HG02852 (cell line): ENCODE data around the gene IL21R.
"Not testable (repeated sequence)": the region's sequence is repeated elsewhere in the genome, so short reads cannot be mapped to it uniquely, and the experiment has no call there.

ENCODE experiments used
- ATAC-seq: cut with Tn5 transposase; IDR thresholded peaks from one replicate; pipeline ENCODE4 v1.9.1; 2021; ENCODE audit warnings: mild to moderate bottlenecking, moderate library complexity; ENCODE audit not compliant: unreplicated experiment

IL21R gene

DNA sequence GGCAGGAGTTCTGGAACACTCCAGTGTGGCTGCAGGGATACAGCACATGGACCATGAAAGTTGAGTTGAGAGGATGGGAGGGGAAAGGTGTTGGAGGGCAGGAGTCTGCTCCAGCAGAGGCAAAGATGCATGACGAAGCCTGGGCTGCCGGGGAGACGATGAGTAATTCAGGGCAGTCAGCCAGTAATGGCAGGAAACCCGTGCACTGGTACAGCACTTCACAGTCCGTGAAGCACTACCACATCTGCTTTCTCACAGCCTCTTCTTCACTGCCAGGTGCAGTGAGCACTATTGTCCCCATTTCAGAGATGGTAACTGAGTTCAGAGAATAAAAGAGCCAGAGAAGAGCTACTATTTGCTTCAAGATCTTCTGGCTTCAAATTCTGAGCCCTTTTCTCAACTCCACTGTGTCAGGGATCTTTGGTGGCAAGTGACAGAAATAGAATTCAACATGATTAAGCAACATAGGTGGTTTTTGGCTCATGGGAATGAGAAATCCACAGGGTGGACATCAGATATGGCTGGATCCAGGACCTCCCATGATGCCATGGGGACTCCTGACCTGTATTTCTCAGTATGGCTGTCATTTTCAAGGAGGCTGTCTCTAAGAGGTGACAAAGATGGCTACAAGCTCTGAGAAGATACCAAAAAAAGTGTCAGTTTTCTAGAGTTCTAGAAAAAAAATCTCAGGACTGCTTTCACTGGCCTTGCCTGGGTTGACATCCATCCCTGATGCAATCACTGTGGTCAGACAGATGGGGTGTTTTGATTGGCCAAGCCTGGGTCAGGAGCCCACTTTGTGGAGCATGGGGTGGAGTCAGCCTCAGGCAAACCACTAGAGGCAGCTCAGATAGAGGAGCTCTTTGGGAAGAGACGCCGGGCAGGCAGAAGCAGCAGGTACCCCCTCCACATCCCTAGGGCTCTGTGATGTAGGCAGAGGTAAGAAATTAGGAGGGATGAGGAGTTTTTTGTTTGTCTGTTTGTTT lies 24.7 kb downstream of the IL21R start:
- ATAC-seq, result peak; percentile 71

DNA sequence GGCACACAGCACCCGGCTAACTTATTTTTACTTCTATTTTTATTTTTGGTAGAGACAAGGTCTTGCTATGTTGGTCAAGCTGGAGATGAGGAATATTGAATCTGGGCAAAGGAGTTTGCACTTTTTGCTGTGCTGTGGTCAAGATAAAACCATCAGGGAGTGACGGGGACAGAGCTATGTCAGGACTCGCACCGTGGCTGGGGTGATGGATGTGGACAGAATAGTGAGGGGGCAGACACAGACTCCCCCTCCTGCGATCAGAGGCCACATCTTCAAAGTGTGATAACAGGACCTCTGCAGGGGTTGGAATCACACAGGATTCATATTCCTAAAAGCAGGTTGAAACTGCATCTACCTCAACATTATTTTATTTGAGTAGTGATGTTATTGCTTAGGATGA lies 25.6 kb downstream of the IL21R start:
- ATAC-seq, result no peak

DNA sequence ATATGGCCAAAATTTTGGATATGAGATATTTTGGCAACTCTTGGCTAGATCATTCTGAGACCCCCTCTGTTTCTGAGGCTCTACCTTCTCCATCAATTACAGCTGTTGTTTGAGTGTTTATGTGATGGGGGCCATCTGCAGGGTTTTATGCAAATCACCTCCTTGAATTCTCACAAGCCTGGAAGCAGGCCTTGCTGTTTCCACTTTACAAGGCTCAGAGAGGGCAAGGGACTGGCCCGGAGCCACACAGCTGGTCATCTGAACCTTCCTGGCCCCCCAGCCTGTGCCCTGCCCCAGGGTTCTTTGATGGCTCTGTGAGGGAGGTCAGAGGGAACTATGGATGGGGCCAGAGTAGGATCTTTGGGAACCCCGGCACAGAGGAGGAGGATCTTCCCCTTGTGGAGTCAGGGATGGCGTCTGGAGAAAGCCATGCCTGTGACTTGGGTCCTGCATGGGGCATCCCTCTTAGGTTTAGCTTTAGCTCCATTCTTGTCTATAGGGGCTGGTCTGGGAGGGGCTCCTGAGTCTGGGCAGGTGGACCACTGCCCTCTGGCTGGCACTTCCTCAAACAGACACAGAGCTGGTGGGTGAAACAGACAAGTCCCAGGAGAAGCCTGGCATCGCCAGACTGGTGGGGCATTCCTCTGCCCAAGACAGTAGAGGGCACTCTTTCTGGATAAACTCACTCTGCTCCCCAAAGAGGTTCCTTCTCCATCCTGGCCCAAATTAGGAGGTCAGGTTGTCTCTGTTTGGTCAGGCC lies 26.2 kb downstream of the IL21R start:
- no peak for ATAC-seq

DNA sequence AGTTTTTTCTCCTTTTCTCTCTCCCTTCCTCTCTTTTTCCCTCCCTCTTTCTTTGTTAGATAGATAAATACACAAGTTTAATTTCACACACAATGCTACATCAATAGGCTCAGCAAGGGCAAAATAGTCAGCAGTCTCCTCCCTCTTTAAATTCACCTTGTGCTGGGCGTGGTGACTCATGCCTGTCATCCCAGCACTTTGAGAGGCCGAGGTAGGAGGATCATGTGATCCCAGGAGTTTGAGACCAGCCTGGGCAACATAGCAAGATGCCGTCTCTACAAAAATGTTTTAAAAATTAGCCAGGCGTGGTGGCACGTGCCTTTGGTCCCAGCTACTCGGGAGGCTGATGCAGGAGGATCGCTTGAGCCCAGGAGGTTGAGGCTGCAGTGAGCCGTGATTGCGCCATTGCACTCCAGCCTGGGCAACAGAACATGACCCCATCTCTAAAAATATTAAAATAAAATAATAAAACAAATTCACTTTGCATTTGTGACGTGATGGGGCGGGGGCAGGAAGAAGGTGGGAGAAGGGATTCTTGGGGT lies 27.4 kb downstream of the IL21R start:
- ATAC-seq, result no peak

DNA sequence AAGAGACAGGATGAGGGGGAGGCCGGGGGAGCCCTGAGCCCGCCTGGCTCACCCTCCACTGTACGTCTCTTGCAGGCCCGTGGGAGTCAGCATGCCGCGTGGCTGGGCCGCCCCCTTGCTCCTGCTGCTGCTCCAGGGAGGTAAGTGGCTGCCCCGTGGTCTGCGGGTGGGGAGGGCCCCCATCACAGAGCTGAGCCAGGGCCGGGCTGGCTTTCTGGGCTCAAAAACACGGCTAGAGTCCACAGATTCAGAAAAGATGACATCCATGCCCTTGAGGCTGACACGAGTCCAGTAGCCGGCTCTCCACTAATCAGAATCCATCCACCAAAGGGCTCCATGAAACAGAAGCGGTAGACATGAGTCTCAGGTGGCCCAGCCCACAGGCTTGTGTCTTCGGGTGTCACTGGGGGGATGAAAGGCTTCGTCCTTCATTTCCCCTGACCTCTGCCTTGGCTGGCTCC lies 28.0 kb downstream of the IL21R start:
- ATAC-seq, result no peak

DNA sequence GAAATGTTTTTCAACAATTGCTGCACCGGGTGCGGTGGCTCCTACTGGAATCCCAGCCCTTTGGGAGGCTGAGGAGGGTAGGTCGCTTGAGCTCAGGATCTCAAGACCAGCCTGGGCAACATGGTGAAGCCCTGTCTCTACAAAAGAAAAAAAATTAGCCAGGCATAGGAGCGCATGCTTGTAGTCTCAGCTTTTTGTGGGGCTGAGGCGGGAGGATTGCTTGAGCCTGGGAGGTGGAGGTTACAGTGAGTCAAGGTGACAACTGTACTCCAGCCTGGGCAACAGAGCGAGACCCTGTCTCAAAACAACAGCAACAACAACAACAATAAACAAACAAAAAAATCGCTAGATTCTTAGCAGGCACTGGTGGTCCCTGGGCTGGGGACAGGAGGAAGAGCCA lies 28.5 kb downstream of the IL21R start:
- ATAC-seq, result peak; percentile 10

DNA sequence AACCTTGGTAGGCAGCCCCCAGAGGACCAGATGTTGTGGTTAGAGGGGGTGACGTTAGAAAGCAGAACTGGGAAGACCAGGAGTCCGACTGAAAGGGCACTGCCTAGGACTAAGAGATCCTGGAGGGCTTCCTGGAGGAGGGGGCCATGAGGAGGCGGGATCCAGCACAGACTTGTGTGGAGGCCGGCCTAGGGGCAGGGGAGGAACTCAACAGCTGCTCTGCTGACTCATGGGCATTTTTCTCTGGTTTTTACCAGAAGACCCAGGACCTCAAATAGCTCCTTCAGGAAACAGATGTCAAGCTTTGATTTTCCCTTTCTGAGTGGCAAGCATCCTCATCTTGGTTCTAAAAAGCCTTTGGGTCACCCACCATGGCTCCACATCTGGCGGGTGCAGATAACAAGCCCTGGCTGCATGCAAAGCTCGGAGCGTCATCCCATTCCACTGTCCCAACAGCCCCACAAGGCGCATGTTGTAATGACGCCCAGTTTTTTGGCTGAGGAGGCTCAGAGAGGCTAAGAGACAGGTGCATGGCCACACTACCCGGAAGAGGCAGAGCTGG lies 29.0 kb downstream of the IL21R start:
- ATAC-seq, result peak; percentile 32

DNA sequence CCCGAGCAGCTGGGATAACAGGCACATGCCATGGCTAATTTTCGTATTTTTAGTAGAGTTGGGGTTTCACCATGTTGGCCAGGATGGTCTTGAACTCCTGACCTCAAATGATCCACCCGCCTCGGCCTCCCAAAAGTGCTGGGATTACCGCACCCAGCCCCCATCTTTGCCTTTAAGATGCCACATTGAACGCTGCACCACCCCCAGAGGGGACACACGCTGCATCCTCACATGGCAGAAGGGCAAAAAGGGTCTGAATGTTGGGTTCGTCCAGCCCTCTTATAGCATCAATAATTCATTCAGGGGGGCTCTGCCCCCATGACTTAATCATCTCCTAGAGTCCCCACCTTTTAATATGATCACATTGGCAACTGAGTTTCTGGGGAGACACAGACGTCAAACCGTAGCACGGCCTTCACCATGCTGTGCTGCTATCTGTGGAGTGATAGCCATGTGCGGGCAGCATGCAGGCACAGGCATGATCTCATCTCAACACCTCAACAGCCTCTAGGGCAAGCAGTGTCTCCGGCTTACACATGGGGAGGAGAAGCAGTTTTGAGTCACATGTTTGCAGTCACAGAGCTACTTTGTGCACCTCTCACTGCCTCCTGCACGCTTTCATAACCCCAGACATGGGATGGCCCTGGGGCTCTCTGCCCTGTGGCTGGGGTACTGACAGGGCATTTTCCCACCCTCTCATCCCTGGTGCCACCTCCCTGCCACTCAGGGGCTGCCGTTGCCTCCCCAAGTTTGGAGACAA lies 30.0 kb downstream of the IL21R start:
- no peak for ATAC-seq

DNA sequence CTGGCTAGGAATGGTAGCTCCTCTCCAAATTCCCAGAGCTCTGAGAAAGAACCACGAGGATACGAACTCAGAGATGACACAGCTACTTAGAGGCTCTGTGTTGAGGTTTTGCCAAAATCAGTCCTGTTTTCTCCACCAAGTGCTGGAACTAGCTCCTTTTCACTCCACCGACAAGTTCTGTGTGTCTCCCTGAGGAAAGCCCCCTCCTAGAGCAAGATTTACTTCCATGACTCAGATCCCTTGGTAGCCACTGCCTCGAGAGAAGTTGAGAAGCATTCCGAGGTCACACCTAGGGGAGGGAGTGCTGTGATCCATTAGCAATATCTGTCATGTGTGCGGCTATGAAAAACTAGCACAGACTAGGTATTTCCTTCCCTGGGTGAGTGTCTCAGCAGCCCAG lies 30.6 kb downstream of the IL21R start:
- ATAC-seq, result no peak

DNA sequence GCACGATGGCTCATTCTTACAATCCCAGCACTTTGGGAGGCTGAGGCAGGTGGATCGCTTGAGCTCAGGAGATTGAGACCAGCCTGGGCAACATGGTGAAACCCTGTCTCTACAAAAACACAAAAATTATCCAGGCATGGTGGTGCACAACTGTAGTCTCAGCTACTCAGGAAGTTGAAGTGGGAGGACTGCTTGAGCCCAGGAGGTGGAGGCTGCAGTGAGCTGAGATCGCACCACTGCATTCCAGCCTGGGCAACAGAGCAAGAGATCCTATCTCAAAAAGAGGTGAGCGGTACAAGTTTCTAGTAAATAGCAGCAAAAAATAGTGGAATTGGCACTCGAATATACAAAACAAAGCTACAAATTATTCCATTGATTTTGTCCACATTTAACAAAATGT lies 31.2 kb downstream of the IL21R start:
- not testable (repeated sequence) for ATAC-seq

DNA sequence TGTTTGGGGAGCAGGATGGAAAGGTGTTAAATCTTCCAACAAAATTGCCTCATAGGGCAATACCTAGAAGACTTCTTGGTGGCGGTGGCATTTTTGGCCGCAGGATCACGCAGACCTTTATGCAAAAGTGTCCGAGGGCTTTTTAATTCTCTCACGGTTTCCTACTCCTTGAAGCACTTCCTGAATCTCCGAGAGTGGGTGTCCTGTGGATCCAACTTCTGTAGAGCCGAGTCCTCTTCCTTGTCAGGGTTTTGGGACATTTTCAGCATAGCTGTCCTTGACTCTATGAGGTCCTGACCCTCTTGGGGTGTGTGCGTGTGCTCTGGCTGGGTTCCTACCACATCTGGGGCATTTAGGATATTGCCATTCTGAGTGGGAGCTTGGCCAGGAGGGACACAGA lies 31.7 kb downstream of the IL21R start:
- no peak for ATAC-seq

DNA sequence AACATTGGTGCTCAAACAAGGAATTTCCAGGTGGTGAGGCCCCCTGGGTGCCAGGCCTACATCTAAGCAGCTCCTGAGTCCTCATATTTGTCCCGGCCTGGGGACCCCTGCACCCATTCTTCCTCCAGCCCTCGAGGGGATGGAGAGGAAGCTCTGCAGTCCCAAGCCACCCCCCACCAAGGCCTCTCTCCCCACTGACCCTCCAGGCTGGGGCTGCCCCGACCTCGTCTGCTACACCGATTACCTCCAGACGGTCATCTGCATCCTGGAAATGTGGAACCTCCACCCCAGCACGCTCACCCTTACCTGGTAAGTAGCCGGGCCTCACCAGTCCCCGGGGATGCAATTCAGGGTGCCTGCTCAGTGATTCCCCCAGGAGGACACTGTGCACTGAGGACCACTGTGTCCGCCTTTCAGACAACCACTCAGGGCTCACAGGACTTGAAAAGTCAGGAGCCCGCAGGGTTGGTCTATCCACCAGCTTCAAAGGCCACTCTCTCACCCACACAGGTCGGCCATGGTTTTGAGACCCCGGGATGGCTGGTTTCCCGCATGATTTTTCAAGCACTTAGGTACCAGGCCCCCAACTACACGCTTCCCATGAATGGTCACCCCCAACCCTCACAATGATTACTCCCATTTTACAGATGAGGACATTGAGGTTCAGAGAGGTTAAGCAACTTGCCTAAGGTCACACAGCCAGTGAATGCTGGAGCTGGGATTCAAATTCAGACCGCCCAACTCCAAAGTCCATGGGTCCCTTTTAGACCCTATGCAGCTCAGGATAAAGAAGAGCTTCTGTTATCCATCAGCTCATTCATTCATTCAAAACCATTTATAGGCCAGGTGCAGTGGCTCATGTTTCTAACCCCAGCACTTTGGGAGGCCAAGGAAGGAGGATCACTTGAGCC lies 32.4 kb downstream of the IL21R start:
- no peak for ATAC-seq

DNA sequence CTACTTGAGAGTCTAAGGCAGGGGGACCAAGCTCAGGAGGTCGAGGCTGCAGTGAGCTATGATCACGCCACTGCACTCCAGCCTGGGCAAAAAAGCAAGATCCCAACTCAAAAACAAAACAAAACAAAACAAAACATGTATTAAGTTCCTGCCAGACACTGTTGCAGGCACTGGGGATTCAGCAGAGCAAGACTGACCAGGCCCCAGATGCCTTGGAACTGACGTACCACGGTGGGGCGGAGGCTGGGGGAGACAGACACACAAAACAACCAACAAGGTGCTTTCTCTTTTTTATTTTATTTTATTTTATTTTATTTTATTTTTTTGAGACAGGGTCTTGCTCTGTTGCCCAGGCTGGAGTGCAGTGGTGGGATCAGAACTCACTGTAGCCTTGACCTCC lies 33.2 kb downstream of the IL21R start:
- not testable (repeated sequence) for ATAC-seq

DNA sequence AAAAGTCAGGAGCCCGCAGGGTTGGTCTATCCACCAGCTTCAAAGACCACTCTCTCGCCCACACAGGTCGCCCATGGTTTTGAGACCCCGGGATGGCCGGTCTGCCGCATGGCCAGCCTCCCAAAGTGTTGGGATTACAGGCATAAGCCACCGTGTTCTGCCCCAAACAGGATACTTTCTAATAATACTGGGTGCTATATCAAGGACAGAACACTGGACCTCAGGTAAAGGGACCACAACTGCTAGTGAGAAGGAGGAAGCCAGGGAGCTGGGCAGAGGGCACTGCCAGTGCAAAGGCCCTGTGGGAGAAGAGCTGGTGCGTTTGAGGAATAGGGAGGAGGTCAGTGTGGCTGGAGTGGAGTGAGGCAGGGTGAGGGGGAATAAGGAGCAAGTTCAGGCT lies 34.1 kb downstream of the IL21R start:
- ATAC-seq, result no peak

DNA sequence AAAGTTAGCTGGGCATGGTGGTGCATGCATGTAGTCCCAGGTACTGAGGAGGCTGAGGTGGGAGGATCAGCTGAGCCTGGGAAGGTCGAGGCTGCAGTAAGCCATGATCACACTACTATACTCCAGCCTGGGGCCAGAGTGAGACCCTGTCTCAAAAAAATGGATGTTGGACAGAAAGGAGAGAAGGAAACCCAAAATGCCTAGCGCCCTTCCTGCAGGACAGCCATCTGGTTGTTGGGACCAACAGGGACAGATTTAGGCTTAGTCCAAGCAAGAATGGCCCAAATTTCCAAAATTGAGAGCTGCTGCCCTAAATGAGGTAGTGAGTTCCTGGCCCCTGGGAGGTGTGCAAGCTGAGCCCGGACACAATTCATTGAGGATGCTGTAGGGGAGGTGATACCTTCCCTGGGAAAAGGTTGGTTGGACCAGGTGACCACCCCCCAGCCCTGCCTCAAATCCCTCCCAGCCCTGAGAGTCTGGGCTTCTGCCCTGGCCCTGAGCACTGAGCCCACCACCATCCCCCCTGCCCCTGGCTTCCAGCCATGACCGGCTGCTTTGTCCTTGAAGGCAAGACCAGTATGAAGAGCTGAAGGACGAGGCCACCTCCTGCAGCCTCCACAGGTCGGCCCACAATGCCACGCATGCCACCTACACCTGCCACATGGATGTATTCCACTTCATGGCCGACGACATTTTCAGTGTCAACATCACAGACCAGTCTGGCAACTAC lies 35.1 kb downstream of the IL21R start:
- ATAC-seq, result no peak

DNA sequence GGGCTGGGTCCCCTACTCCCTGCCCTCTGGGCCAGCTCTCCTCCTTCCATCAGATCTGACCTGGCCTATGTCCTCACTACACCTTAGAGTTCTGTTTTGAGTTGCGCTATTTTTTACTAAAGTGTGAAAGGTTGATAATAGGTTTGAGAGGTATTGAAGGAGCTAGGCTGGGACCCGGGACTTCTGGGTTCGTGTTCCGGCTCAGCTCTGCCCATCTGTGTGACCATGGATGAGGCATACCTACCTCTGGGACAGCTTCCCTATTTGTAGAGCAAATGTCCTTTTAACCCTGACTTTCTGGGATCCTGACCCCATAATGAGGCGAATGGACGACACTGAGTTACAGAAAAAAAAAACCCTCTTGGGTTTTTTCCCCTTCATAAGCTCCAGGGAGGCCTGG lies 36.0 kb downstream of the IL21R start:
- no peak for ATAC-seq

DNA sequence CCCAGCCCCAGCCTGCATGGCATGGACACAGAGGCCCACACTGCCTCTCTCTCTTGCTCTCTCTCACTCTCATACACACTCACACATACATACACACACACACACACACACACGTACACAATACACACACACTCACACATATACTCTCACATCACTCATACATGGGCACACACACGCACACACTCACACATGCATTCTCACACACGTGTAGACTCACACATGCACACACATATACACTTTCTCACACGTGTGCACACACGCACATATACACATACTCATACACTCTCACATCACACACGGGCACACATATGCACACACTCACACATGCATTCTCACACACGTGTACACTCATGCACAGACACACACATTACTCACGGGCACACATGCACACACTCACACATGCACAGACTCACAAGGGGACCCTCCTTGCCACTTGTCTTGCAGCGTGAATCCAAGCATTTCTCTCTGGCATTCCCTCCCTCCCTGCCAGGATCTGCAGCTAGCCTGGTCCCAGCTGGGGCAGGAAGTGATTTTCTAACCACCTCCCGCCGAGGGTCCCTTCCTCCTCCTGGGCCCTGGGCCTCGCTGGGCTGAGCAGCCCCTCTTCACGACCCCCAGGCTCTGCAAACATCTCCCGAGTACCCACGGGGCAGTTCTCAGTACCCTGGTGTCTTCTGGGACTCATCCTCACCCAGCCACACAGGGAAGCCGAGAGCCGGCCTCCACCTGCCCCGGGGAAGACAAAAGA lies 37.5 kb downstream of the IL21R start:
- ATAC-seq, result no peak

DNA sequence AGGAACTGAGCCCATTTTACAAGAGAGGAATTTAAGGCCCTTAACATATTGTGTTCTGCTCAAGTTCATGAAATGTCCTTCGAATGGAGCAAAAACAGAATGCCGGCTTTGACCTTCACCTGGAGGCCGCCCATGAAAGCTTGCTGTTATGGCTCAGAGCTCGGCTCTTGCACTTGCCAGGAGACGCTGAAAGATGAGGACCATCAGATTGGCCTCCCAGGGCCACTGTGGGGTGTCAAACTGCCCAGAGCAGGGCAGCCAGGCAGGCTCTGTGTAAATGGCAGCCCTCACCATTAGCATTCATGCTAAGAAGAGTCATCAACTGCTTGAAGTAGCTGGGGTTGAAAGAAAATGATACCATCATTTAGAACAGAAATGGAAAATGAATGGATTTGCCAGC lies 39.3 kb downstream of the IL21R start:
- ATAC-seq, result no peak
